GM23338 (cell line): ENCODE measurements around the gene RTN4IP1. TPM values are rescaled to one million over a fixed set of nuclear protein-coding genes. Genes with fewer than 3 reads are reported as not detected.

Experiments used
- ATAC-seq: fragments of 200-7000 bp; cut with Tn5 transposase; 3 replicates; pipeline ENCODE4 v1.9.1; 2020
- DNase-seq: peaks from one replicate; pipeline ENCODE4 v3.0.0-alpha.2; 2015; ENCODE audit warnings: low spot score
- H2AFZ ChIP-seq: fragments of 200-600 bp; sonication (generic); 2 replicates; pipeline ENCODE4 v1.8.0; 2016; ENCODE audit warnings: antibody characterized with exemption, mild to moderate bottlenecking, moderate library complexity
- H3F3A ChIP-seq: fragments of 200-600 bp; sonication (generic); replicated peaks from 2 replicates; pipeline ENCODE4 v1.8.0; 2017; ENCODE audit warnings: antibody characterized with exemption, mixed run types, low read depth
- H3K27ac ChIP-seq: fragments of 200-600 bp; sonication (generic); 2 replicates; pipeline ENCODE4 v1.6.1; 2016; ENCODE audit warnings: low read depth
- H3K27me3 ChIP-seq: fragments of 200-600 bp; sonication (generic); 2 replicates; pipeline ENCODE4 v1.8.0; 2016; ENCODE audit warnings: mild to moderate bottlenecking, mixed run types, moderate library complexity; ENCODE audit not compliant: insufficient read depth
- H3K36me3 ChIP-seq: fragments of 200-600 bp; sonication (generic); 2 replicates; pipeline ENCODE4 v1.8.0; 2016; ENCODE audit warnings: mild to moderate bottlenecking; ENCODE audit not compliant: insufficient read depth
- H3K4me1 ChIP-seq: fragments of 200-600 bp; sonication (generic); 2 replicates; pipeline ENCODE4 v1.8.0; 2016; ENCODE audit warnings: mild to moderate bottlenecking, moderate library complexity; ENCODE audit not compliant: insufficient read depth
- H3K4me2 ChIP-seq: fragments of 200-600 bp; sonication (generic); 2 replicates; pipeline ENCODE4 v1.7.1; 2017; ENCODE audit warnings: mixed run types
- H3K4me3 ChIP-seq: fragments of 200-600 bp; sonication (generic); 2 replicates; pipeline ENCODE4 v1.6.1; 2016; ENCODE audit warnings: mixed run types
- H3K79me2 ChIP-seq: fragments of 200-600 bp; sonication (generic); replicated peaks from 2 replicates; pipeline ENCODE4 v1.8.0; 2017; ENCODE audit warnings: mild to moderate bottlenecking; ENCODE audit not compliant: insufficient read depth
- H3K9me2 ChIP-seq: fragments of 200-600 bp; sonication (generic); 2 replicates; pipeline ENCODE4 v1.8.0; 2017; ENCODE audit not compliant: insufficient read depth
- H4K20me1 ChIP-seq: fragments of 200-600 bp; sonication (generic); replicated peaks from 2 replicates; pipeline ENCODE4 v1.8.0; 2017; ENCODE audit warnings: mild to moderate bottlenecking; ENCODE audit not compliant: insufficient read depth
- H3K27ac Mint-ChIP-seq: 2 replicates; pipeline ENCODE4 v1.8.0; 2020; ENCODE audit warnings: inconsistent platforms, mild to moderate bottlenecking, moderate library complexity, mixed read lengths
- H3K27me3 Mint-ChIP-seq: 3 replicates; pipeline ENCODE4 v1.8.0; 2022; ENCODE audit warnings: low read depth, mild to moderate bottlenecking, moderate library complexity, mixed read lengths, inconsistent platforms; ENCODE audit not compliant: insufficient read depth, poor library complexity
- H3K36me3 Mint-ChIP-seq: 3 replicates; pipeline ENCODE4 v1.8.0; 2021; ENCODE audit warnings: low read depth, mild to moderate bottlenecking, inconsistent platforms, moderate library complexity, mixed read lengths
- H3K4me1 Mint-ChIP-seq: 3 replicates; pipeline ENCODE4 v1.8.0; 2020; ENCODE audit warnings: mild to moderate bottlenecking, inconsistent platforms, mixed read lengths
- H3K4me3 Mint-ChIP-seq: 3 replicates; pipeline ENCODE4 v1.8.0; 2021; ENCODE audit warnings: moderate library complexity, mild to moderate bottlenecking, inconsistent platforms, mixed read lengths
- H3K9me3 Mint-ChIP-seq: 3 replicates; pipeline ENCODE4 v1.8.0; 2020; ENCODE audit warnings: moderate library complexity, mild to moderate bottlenecking, inconsistent platforms, mixed read lengths
- CREB1 ChIP-seq: fragments of 250-450 bp; sonication (Bioruptor Pico); IDR thresholded peaks from 2 replicates; pipeline ENCODE4 v1.5.0; 2020; ENCODE audit warnings: low read depth, mild to moderate bottlenecking, moderate library complexity
- CTCF ChIP-seq, 2 experiments: fragments of 200-600 bp in 1 of 2; sonication (generic) in 1 of 2; conservative IDR thresholded peaks; 2 replicates each; pipeline versions ENCODE4 v1.5.1 to v1.6.1; 2016 to 2017; ENCODE audit warnings: antibody characterized with exemption in 2 of 2, low read depth in 2 of 2, mild to moderate bottlenecking in 2 of 2, moderate library complexity in 1 of 2
- ETS1 ChIP-seq: IDR thresholded peaks from 2 replicates; pipeline ENCODE4 v1.6.1; 2016; ENCODE audit warnings: antibody characterized with exemption
- EZH2 ChIP-seq: fragments of 200-600 bp; sonication (generic); IDR thresholded peaks from one replicate; pipeline ENCODE4 v1.8.0; 2017; ENCODE audit warnings: antibody characterized with exemption, mild to moderate bottlenecking, low read depth; ENCODE audit not compliant: unreplicated experiment
- JUNB ChIP-seq: IDR thresholded peaks from one replicate; pipeline ENCODE4 v1.6.1; 2016; ENCODE audit warnings: antibody characterized with exemption; ENCODE audit not compliant: unreplicated experiment
- NANOG ChIP-seq: IDR thresholded peaks from 2 replicates; pipeline ENCODE4 v1.6.1; 2016; ENCODE audit warnings: antibody characterized with exemption, borderline replicate concordance
- POLR2AphosphoS5 ChIP-seq: IDR thresholded peaks from 2 replicates; pipeline ENCODE4 v1.6.1; 2016; ENCODE audit warnings: antibody characterized with exemption, low read depth
- STAT1 ChIP-seq: IDR thresholded peaks from one replicate; pipeline ENCODE4 v1.6.1; 2016; ENCODE audit warnings: antibody characterized with exemption; ENCODE audit not compliant: unreplicated experiment
- ZNF331 ChIP-seq: fragments of 250-450 bp; sonication (Bioruptor Pico); IDR thresholded peaks from 2 replicates; pipeline ENCODE4 v1.5.0; 2020; ENCODE audit warnings: low read depth, mild to moderate bottlenecking, moderate library complexity
- polyA plus RNA-seq: library from polyadenylated mRNA; unstranded; fragments of >200 nt; fragmentation: Nextera tagmentation; extraction: Ambion mirVana; gene quantifications from 2 replicates; pipeline ENCODE4 v1.2.1, GENCODE V29; 2016
- total RNA-seq: library from RNA; depleted of rRNA; stranded (reverse); fragments of >200 nt; shearing (Covaris generic); gene quantifications from 2 replicates; pipeline ENCODE4 v1.2.3, GENCODE V29; 2014
- TF ChIP-seq, protein P1 (sequence below): IDR thresholded peaks from one replicate; pipeline ENCODE4 v1.6.1; 2018; ENCODE audit warnings: antibody characterized with exemption; ENCODE audit not compliant: unreplicated experiment

The RTN4IP1 gene
- total and polyA plus RNA-seq, 2 experiments from 2014 or later, result 14.5 to 17.5 TPM

DNA sequence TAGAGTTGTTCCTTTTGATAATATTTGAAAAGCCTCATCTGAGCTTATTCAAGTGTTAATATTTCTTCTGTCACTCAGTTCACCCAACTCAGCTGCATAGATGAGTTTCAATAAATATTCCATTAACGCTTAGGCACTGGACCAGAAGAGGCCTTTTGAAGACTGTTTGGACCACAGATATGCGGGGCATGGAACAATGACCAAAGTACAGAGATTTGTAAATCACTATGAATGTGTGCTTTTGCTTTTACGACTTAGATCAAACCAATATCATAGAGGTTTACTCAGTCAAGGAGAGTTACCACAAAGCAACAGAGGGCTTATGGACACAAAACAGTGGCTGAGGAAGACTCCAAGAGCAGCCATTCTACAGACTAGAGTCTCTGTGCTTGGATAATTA is 99.9 kb downstream of the RTN4IP1 start:
- H3K4me3 ChIP-seq, result no peak overlapping the region
- no peak overlapping the region for H3K27ac Mint-ChIP-seq
- no peaks in the 10 kb centered on the region for H3F3A ChIP-seq
- no peaks in the 10 kb centered on the region for H3K36me3 Mint-ChIP-seq
- no peaks in the 10 kb centered on the region for H4K20me1 ChIP-seq
- no peaks in the 10 kb centered on the region for H3K27me3 ChIP-seq
- no peak overlapping the region for H3K4me3 Mint-ChIP-seq
- peaks cover 16% of the 10 kb centered on the region; the same call in 2 of the 3 replicates for H3K4me1 Mint-ChIP-seq
- no peak for TF ChIP-seq JUNB
- TF ChIP-seq EZH2, result no peak
- no peak for TF ChIP-seq CREB1 (CRISPR knock-in tag)
- no peak for TF ChIP-seq ZNF331 (CRISPR knock-in tag)
- TF ChIP-seq, protein P1, sequence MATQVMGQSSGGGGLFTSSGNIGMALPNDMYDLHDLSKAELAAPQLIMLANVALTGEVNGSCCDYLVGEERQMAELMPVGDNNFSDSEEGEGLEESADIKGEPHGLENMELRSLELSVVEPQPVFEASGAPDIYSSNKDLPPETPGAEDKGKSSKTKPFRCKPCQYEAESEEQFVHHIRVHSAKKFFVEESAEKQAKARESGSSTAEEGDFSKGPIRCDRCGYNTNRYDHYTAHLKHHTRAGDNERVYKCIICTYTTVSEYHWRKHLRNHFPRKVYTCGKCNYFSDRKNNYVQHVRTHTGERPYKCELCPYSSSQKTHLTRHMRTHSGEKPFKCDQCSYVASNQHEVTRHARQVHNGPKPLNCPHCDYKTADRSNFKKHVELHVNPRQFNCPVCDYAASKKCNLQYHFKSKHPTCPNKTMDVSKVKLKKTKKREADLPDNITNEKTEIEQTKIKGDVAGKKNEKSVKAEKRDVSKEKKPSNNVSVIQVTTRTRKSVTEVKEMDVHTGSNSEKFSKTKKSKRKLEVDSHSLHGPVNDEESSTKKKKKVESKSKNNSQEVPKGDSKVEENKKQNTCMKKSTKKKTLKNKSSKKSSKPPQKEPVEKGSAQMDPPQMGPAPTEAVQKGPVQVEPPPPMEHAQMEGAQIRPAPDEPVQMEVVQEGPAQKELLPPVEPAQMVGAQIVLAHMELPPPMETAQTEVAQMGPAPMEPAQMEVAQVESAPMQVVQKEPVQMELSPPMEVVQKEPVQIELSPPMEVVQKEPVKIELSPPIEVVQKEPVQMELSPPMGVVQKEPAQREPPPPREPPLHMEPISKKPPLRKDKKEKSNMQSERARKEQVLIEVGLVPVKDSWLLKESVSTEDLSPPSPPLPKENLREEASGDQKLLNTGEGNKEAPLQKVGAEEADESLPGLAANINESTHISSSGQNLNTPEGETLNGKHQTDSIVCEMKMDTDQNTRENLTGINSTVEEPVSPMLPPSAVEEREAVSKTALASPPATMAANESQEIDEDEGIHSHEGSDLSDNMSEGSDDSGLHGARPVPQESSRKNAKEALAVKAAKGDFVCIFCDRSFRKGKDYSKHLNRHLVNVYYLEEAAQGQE, result no peak
- no peak for TF ChIP-seq CTCF (conservative IDR thresholded peaks at IDR 0.05; ENCODE audit: low read depth in 2 of 2)
- TF ChIP-seq STAT1, result no peak
- TF ChIP-seq POLR2AphosphoS5, result no peak
- DNase-seq (no peak), ATAC-seq (no peak)
- H3K9me2 ChIP-seq, result no peaks in the 10 kb centered on the region
- no peaks in the 10 kb centered on the region for H3K79me2 ChIP-seq
- no peak overlapping the region for H3K27ac ChIP-seq
- no peaks in the 10 kb centered on the region for H3K36me3 ChIP-seq
- H3K9me3 Mint-ChIP-seq, result no peaks in the 10 kb centered on the region
- no peak overlapping the region for H2AFZ ChIP-seq
- no peaks in the 10 kb centered on the region for H3K27me3 Mint-ChIP-seq
- H3K4me1 ChIP-seq, result 0 out of 2 replicates have a peak, but pooled peaks cover 4% of the 10 kb centered on the region
- H3K4me2 ChIP-seq, result no peak overlapping the region

DNA sequence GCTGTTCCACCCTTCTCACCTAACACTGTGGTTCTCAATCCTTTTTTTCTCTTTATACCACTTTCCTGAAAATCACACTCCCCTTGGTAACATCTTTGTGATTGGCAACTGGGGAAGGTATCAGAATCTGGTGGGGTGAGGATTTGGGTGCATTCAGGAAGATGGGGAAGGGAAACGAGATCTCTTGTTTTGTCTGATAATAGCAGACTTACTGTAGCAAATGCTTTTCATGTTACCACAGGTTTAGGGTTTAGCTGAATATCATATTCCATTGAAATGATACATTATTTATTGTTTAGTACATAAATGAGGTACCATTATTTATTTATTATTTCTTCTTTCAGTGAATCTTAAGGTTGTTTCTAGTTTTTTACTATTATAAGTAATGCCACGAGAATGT is 100.8 kb downstream of the RTN4IP1 start:
- H3K79me2 ChIP-seq, result no peaks in the 10 kb centered on the region

More for the DNA sequence above, 100.8 kb downstream of the RTN4IP1 start:
- Histone ChIP-seq H3K36me3 (no peaks in the 10 kb centered on the region), H3K9me2 (no peaks in the 10 kb centered on the region), H3K4me3 (no peak overlapping the region), H2AFZ (no peak overlapping the region), H3F3A (no peaks in the 10 kb centered on the region), H3K4me2 (no peak overlapping the region), H4K20me1 (no peaks in the 10 kb centered on the region), H3K27ac (no peak overlapping the region), H3K4me1 (0 out of 2 replicates have a peak, but pooled peaks cover 4% of the 10 kb centered on the region), H3K27me3 (no peaks in the 10 kb centered on the region)
- peaks cover 16% of the 10 kb centered on the region; the same call in 2 of the 3 replicates for H3K4me1 Mint-ChIP-seq
- H3K36me3 Mint-ChIP-seq, result no peaks in the 10 kb centered on the region
- no peak overlapping the region for H3K27ac Mint-ChIP-seq
- ATAC-seq, result no peak
- no peak for TF ChIP-seq STAT1
- TF ChIP-seq, protein P1, result no peak
- no peak for TF ChIP-seq POLR2AphosphoS5
- TF ChIP-seq ETS1, result no peak
- TF ChIP-seq EZH2, result no peak
- TF ChIP-seq NANOG, result no peak
- H3K9me3 Mint-ChIP-seq, result no peaks in the 10 kb centered on the region
- H3K27me3 Mint-ChIP-seq, result no peaks in the 10 kb centered on the region
- DNase-seq, result no peak
- no peak overlapping the region for H3K4me3 Mint-ChIP-seq
